ENCODE results near the gene NSMF. TPM values are rescaled to one million over a fixed set of nuclear protein-coding genes. Genes with fewer than 3 reads are reported as not detected.

NSMF gene
- total and polyA plus RNA-seq, 10 of the 15 experiments (the other 5 are each of a cell fraction or from before 2014, with no cell fraction given): 0.13 to 44.3 (median 13.4) TPM

- ChIA-PET SMC1A (ENCODE audit: uncharacterized antibody, unreplicated experiment) (no interaction called here), RAD21 (ENCODE audit: unreplicated experiment) (no interaction called here), POLR2A (no interaction called here), CTCF (no interaction called here)
- Histone ChIP-seq H2AFZ (ENCODE audit: control insufficient read depth, low read depth, low read length) (no peak overlapping the region), H3K4me3 (no peak overlapping the region), H3K9me3 (replicated peaks; ENCODE audit: control insufficient read depth, insufficient read depth, low read length) (no peaks in the 10 kb centered on the region; the same call in 2 of the 3 replicates), H3K9ac (ENCODE audit: control insufficient read depth, insufficient read depth, low read length) (no peak overlapping the region), H4K20me1 (ENCODE audit: control insufficient read depth, insufficient read depth) (no peaks in the 10 kb centered on the region), H3K27ac (ENCODE audit: control insufficient read depth, insufficient read depth) (no peak overlapping the region), H3K36me3 (ENCODE audit: control insufficient read depth in 2 of 2, insufficient read depth in 2 of 2, low read length in 1 of 2) (no peaks in the 10 kb centered on the region), H3K79me2 (ENCODE audit: control insufficient read depth, insufficient read depth, low read length) (no peaks in the 10 kb centered on the region), H3K4me2 (ENCODE audit: control insufficient read depth, insufficient read depth) (no peak overlapping the region), H3K27me3 (replicated peaks in 1 of 2; ENCODE audit: control insufficient read depth in 2 of 2, insufficient read depth in 2 of 2, low read length in 1 of 2) (no peaks in the 10 kb centered on the region), H3K4me1 (ENCODE audit: control insufficient read depth, insufficient read depth, low read length) (no peaks in the 10 kb centered on the region)
- BruUV-seq (replicated peaks): no TSS peak
- intact Hi-C loops (cut with micrococcal nuclease; ENCODE audit: unreplicated experiment): no loop called here
- DNase-seq (ENCODE audit: low read depth, low spot score): no peak
- ATAC-seq: no peak
- WGBS (ENCODE audit: insufficient coverage, insufficient replicate concordance, low lambda C conversion rate, missing lambda C conversion rate): 75% methylated on average over 44 of the region's 45 CpGs
- FAIRE-seq: no peak
- in situ Hi-C loops (cut with MboI): no loop called here
- TF ChIP-seq SREBF1 (IDR thresholded peaks at IDR 0.05; ENCODE audit: low read length) (no peak), MLLT1 (IDR thresholded peaks at IDR 0.05) (no peak), PKNOX1 (IDR thresholded peaks at IDR 0.05) (no peak), ZBTB4 (CRISPR knock-in tag; IDR thresholded peaks at IDR 0.05) (no peak), MEF2B (IDR thresholded peaks at IDR 0.05; ENCODE audit: partially characterized antibody, poor library complexity, severe bottlenecking) (no peak), CHD2 (IDR thresholded peaks at IDR 0.05; ENCODE audit: borderline replicate concordance, low read depth, low read length) (no peak), NFYA (IDR thresholded peaks at IDR 0.05; ENCODE audit: borderline replicate concordance, low read depth, low read length) (no peak), IRF5 (IDR thresholded peaks at IDR 0.05; ENCODE audit: borderline replicate concordance) (no peak), SP1 (IDR thresholded peaks at IDR 0.05; ENCODE audit: low read depth, low read length) (no peak), BCL3 (IDR thresholded peaks at IDR 0.05; ENCODE audit: borderline replicate concordance, insufficient read depth, low read depth, low read length, poor library complexity, severe bottlenecking) (no peak)
Measured at GRCh38 chr9:137500666-137501397, 41.7 kb upstream of the NSMF start.
